GM19193 (cell line): ENCODE measurements around the gene MISP.

ENCODE experiments used
- POLR2A ChIP-seq: IDR thresholded peaks from 4 replicates; pipeline ENCODE4 v1.6.1; 2011; ENCODE audit not compliant: insufficient read depth, insufficient read length; ENCODE audit errors: extremely low read depth

Gene MISP

GRCh38 chr19:803686-804418 lies 52.9 kb downstream of the MISP start:
- TF ChIP-seq POLR2A = no peak

GRCh38 chr19:804419-805165 lies 53.7 kb downstream of the MISP start:
- TF ChIP-seq POLR2A = no peak

GRCh38 chr19:805166-805551 lies 54.2 kb downstream of the MISP start:
- no peak for TF ChIP-seq POLR2A

GRCh38 chr19:805600-806550 lies 55.0 kb downstream of the MISP start:
- no peak for TF ChIP-seq POLR2A

GRCh38 chr19:806815-807421 lies 56.0 kb downstream of the MISP start:
- no peak for TF ChIP-seq POLR2A

- no peak for TF ChIP-seq POLR2A
Measured at GRCh38 chr19:807627-808422, 56.9 kb downstream of the MISP start.

GRCh38 chr19:808423-808775 lies 57.5 kb downstream of the MISP start:
- peak; percentile 21 for TF ChIP-seq POLR2A

GRCh38 chr19:810077-810855 lies 59.4 kb downstream of the MISP start:
- TF ChIP-seq POLR2A = no peak

- TF ChIP-seq POLR2A = no peak
Measured at GRCh38 chr19:810883-811489, 60.1 kb downstream of the MISP start.

GRCh38 chr19:811506-812048 lies 60.7 kb downstream of the MISP start:
- no peak for TF ChIP-seq POLR2A

- TF ChIP-seq POLR2A = no peak
Measured at GRCh38 chr19:812049-812746, 61.3 kb downstream of the MISP start.

GRCh38 chr19:812747-813218 lies 61.9 kb downstream of the MISP start:
- TF ChIP-seq POLR2A = no peak
